Choroid plexus epithelial cell (primary cell): Measurements from ENCODE around the gene ABR.
"Not testable (repeated sequence)": the region's sequence is repeated elsewhere in the genome, so short reads cannot be mapped to it uniquely, and the experiment has no call there.

Experiments used
- DNase-seq: peaks from one replicate; pipeline ENCODE4 v3.0.0-alpha.2; 2010; ENCODE audit warnings: low read depth
- H3K4me3 ChIP-seq: 2 replicates; pipeline ENCODE4 v1.5.1; 2011; ENCODE audit warnings: low read depth, mild to moderate bottlenecking, control low read depth, low read length, moderate library complexity
- TF ChIP-seq, protein P1 (sequence below): conservative IDR thresholded peaks from 2 replicates; pipeline ENCODE4 v1.5.1; 2011; ENCODE audit warnings: low read depth, mild to moderate bottlenecking, control low read depth, inconsistent platforms, low read length, moderate library complexity

The ABR gene

DNA sequence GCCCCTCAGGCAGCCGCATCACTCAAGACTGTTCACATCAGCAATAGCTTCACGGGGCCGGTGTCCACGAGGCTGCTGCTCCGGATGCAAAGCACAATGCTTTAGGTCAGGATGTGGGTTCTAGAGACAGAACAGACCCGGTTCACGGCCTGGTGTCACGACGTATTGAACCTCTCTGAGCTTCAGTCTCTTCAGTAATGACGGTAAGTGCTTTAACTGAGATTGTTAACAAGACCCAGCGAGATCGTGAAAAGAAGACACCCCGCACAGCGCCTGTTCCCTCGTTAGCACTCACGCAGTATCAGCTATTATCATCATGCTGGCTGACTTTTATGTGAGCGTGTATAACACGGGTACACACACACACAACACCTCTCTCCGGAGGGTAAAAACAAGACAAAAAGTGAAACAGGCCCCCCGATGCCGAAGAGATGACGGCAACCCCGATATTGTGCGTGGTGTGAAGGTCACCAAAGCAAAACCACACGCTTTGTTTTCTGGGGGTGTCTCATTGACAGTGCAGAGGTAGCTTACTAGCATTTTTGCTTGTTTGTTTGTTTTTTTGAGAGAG is 21.4 kb upstream of the ABR start:
- TF ChIP-seq, protein P1, sequence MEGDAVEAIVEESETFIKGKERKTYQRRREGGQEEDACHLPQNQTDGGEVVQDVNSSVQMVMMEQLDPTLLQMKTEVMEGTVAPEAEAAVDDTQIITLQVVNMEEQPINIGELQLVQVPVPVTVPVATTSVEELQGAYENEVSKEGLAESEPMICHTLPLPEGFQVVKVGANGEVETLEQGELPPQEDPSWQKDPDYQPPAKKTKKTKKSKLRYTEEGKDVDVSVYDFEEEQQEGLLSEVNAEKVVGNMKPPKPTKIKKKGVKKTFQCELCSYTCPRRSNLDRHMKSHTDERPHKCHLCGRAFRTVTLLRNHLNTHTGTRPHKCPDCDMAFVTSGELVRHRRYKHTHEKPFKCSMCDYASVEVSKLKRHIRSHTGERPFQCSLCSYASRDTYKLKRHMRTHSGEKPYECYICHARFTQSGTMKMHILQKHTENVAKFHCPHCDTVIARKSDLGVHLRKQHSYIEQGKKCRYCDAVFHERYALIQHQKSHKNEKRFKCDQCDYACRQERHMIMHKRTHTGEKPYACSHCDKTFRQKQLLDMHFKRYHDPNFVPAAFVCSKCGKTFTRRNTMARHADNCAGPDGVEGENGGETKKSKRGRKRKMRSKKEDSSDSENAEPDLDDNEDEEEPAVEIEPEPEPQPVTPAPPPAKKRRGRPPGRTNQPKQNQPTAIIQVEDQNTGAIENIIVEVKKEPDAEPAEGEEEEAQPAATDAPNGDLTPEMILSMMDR, result no peak
- H3K4me3 ChIP-seq, result no peak overlapping the region
- no peak for DNase-seq

DNA sequence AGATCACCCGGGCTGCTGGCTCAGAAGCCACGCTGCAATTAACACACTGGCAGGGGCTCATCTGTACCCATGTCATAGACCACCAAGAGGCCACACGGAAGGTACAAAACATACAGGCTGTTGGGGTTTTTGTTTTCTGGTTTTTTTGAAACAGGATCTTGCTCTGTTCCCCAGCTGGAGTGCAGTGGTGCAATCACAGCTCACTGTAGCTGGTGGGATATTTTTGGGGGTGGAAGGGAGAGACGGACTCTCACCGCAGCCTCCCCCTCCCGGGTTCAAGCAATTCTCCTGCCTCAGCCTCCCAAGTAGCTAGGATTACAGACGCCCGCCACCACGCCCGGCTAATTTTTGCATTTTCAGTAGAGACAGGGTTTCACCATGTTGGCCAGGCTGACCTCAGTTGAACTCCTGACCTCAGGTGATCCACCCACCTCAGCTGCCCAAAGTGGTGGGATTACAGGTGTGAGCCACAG is 19.5 kb upstream of the ABR start:
- DNase-seq, result not testable (repeated sequence)

DNA sequence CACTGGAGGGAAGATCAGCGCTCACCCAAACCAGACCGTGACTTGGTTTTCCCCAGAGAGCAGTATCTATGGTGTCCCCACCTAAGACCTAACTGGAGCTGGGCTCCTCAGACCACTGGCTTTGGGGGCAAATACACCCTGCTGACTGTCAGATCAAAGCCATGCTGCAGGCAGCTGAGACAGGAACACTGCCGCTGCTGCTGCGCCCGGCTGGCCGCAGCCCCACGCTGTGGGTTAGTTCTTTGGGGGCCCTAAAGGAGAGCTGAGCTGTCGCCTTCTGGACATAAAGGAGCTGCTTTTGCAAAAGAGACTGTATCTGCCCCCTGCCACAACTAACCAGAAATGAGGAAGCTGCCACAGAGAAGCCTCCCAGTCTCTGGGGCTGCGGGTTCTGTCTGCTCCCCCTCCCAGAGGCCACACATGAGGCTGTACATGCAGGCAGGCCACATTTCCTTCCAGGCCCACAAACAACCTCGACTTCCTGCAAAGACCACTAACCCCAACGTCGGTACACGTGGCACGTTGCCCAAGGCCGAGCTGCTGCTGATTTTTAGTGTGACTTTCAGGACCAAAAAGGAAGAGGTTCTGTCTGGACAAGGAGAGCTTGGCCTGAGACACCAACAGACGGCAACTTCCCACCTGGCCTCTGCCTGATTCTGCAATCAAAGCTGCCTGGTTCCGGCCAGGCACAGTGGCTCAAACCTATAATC is 18.2 kb upstream of the ABR start:
- TF ChIP-seq, protein P1, result no peak
- no peak overlapping the region for H3K4me3 ChIP-seq
- DNase-seq, result peak; percentile 64

More for the DNA sequence above, 19.5 kb upstream of the ABR start:
- not testable (repeated sequence) for H3K4me3 ChIP-seq

DNA sequence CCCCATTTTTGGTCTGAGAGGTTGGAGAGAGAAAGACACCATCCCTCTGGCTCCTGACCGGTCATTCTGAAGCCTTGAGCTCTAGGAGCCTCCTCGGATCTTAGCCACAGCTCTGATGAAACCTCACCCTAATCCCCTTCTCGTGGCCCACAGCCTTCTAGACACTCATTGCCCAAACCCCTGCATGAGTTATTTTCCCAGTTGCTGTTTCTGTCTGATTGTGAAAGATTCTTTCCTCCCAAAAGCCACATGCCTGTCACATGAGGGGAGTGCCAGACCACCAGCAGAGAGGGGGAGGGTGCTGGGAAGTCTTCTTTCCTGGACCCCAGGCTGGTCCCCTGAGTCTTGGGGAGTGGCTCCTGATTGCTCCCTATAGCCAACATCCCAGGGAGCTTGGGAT is 17.6 kb upstream of the ABR start:
- TF ChIP-seq, protein P1, result no peak
- H3K4me3 ChIP-seq, result no peak overlapping the region
- DNase-seq, result peak; percentile 89

DNA sequence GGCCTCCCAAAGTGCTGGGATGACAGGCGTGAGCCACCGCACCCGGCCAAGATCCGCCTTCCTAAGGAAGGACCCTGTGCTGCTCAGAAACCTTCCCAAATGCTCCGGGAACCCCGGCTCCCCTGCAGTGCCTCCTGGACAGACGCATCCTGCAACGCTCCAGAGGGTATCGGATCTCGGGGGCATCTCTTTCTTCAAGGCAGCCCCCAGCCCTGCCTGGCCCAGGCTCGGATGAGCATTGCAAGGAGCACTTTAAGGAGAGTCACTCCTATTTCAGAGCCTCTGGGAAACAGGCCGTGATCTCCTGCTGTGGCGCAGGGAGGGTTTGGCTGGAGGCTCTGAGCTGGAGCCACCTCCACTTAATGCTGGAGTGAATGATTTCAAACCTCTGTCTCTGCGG is 17.2 kb upstream of the ABR start:
- no peak for DNase-seq
- TF ChIP-seq, protein P1, result no peak
- H3K4me3 ChIP-seq, result no peak overlapping the region

DNA sequence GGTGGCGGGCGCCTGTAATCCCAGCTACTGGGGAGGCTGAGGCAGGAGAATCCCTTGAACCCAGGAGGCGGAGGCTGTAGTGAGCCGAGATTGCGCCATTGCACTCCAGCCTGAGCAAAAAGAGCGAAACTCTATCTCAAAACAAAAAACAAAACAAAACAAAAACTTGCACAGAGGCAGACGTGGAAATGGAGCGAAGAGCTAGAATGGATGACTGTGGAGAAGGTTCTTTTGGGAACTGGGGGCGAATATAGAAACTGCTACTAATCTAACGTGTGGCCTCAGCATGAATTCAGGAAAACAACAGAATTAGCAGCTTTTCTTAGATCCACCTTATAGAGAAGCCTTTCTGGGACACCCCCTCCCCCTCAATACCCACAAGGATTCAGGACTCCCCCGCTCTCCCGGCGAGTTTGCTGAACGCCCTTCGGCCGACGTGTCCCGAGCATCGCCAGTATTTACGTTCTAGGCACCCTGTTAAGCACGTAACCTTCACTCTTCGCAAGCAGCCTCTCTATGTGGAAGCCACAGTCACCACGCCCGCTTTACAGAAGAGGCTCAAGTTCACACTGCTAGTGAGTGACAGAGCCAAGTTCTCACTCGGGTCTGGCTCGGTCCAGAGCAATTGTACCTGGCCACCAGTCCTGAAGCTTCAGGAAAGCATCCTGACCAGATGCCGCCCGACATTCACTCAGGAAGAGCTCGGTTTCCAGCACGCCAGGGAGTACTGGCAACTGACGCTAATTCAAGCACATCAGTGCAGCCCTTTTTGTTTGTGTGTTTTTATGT is 13.3 kb upstream of the ABR start:
- DNase-seq, result no peak
- TF ChIP-seq, protein P1, result no peak
- no peak overlapping the region for H3K4me3 ChIP-seq

DNA sequence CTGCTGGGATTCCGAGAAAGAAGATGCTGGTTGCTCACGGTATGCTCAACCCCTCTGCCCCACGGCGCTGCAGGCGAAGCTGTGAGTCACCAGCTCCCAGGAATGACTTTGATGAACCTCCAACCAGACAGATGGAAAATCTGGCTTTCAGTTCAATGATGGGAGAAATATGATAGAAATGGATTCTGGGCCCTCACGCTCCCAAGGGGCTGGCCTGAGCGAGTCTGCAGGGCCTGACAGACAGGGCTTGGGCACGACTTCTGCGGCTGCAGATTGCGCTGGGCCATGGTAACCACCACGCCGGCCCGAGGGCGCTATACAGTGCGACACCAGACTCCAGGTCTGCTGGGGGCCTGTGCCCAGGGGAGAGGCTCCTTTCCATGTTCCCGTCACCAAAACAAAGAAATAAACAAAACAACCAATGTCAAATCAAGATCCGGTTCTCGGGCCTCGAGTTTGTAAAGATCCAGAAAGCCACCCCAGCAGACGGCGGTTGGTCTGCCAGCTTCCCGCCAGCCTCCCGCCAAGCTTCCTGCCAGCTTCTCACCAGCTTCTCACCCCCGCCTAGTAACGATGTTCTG is 11.1 kb upstream of the ABR start:
- TF ChIP-seq, protein P1, result no peak
- no peak for DNase-seq
- H3K4me3 ChIP-seq, result no peak overlapping the region
